Measurements from ENCODE around the gene NCAM1.
"Not testable (repeated sequence)": the region's sequence is repeated elsewhere in the genome, so short reads cannot be mapped to it uniquely, and the experiment has no call there.

Gene NCAM1

DNA sequence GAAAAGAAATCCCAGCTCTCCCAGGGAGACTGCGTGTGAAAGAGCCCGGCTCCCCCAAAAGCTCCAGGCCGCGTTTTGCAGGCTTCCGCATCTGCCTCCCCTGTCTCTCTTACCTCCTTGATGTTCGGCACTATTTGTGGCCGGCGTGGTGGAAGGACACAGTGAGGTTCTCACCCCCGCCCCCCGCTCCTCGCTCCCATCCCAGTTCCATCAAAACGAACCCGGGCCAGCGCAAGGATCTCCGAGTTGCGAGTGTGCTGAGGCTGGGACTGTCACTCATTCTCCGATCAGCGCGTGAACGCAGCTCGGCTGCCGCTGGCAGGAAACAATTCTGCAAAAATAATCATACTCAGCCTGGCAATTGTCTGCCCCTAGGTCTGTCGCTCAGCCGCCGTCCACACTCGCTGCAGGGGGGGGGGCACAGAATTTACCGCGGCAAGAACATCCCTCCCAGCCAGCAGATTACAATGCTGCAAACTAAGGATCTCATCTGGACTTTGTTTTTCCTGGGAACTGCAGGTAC, at the start of gene NCAM1:
NCAM1 (plus strand) TSS at position 275 of the 523 bp plus-strand sequence.
- DNase-seq (ENCODE audit: low spot score): peak; percentile 44

DNA sequence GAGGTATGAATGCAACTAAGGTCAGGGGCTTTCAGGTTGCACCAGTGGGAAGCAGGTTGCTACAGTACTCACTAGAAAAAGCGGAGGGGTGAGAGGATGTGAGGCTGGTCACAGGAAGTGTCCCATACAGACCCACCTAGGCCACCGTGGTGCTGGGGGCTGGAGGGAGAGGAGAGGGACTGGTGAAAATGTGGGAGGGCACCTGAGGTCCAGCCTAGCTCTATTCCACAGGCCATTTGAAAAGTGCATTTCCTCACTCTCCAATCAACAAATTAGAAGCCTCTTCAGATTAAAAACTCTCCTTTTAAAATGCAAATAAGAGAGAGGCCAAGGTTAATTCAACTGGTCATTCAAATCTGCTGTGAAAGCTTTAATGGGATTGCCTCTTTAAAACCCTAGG, 38.6 kb upstream of the NCAM1 start:
- no peak for DNase-seq (ENCODE audit: low spot score)

DNA sequence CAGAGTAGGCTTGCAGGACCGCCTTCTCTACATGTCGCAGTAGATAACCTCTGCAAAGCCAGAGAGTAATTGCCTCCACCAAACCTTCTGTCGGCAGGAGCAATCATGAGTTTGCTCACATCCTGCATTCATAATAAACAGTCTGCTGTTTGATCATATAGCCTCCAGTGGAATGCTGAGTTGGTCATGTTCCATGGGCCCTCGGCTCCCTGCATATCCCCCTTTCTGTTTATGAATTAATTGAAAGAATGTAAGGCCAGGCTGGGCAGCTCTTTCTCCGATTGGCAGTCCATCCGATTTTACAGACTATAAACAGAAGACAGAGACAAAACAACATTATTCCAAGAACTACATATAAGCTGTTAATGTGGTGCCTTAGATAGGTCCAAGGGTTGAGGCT, 36.4 kb upstream of the NCAM1 start:
- not testable (repeated sequence) for DNase-seq (ENCODE audit: low spot score)

DNA sequence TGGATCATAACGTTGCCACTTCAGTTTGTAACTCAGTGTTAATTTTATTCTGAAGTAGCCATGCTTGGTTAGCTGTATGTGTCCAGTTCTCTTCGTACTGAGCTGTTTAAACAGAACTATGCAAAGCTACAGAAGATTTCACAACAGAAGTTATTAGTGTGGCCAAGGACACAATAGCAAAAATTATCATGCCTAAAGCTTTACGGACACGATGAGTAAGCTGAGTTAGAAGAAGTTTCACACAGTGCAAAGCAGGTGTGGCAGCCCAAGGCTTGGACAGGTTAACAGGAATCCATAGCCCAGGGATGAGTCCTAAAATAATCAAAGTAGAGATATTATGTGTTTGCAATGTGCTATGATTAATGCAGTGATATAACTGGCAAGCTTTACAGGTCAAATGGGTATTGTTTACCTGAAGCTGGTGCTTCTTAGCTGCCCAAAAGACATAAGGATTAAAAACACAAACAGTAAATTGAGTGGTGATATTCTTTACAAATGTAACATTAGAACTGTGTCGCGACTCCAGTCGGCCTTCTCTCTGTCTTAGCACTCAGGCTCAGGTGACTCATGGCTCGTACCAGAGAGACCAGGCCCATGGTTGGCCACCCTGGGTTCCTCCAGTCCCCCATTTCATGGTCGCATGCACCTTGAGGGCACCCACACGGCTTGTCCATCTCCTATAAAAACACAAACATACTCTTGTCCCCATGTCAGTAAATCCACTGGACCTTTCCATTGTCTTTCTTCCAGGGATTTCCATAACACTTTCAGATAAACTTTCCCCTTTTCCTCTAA, 35.5 kb upstream of the NCAM1 start:
- DNase-seq (ENCODE audit: low spot score): no peak

DNA sequence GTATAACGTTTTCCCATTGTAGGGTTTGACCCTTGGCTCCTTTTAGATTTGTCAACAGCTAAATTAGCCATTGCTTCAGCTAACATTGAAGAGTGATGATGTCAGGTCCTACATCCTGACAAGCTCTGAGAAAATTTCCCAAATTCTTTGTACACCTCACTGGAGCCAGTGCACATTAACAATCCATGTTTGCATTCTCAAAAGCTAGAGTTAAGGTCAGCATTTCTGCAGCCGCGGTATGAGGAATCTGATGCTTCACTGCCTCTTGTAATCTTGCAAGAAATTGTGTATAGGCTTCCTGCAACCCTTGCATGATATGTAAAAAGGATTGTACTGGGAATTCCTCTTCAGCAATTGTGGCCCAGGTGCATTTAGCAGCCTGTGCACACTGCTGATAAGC, 33.1 kb upstream of the NCAM1 start:
- no peak for DNase-seq (ENCODE audit: low spot score)

DNA sequence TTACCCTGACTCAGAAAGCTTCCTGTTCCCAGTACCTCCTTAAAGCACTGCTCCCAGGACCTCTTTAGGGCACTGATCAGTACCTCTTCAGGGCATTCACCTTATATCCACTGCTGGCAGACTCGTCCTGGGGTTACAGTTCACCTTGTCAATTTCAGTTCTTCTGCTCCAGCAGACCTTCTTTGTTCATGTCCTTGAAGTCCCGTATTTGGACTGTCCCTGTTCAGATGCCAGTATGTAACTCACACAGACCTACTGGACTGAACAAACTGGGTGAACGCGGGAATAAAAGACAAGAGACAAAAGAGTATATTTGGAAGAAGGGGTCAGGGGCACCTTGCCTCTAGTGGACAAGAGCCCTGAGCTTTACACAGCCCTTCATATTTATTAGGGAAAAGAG, 31.8 kb upstream of the NCAM1 start:
- no peak for DNase-seq (ENCODE audit: low spot score)

DNA sequence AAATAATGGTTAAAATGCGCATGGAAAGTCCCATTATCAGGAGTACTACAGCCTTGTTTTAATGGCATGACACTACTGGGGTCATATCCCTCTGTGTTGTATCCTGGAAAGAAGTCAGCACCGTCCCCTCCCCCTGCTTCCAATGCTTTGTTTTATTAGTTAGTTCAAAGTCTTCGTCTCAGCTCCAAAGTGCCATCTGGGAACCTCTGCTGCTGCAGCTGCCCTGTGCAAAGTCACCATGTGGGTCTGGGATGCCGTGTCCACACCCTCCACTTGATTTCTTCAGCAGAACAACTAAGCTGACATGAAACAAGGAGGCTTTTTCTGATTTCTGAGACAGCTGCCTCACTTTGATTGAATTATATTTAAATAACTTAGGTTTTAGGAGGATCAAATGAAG, 29.5 kb upstream of the NCAM1 start:
- DNase-seq (ENCODE audit: low spot score): no peak

DNA sequence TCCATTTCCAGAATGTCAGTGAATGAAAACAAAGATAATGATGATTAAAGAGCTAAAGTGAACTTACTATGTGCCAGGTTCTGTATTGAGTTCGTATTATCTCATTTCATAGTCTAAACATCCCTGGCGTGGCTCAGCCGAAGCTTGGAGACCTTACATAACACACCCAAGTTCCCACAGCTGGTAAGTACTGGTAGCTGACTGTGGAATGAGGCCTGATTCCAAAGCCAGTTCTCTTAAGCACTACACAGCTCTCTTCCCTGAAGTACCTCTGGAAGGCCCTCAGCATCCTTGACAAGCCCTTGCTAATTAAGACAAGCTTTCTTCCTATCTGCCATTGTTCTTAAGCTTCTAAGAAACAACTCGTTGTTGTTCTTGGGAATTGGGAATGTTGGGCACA, 28.6 kb upstream of the NCAM1 start:
- no peak for DNase-seq (ENCODE audit: low spot score)

DNA sequence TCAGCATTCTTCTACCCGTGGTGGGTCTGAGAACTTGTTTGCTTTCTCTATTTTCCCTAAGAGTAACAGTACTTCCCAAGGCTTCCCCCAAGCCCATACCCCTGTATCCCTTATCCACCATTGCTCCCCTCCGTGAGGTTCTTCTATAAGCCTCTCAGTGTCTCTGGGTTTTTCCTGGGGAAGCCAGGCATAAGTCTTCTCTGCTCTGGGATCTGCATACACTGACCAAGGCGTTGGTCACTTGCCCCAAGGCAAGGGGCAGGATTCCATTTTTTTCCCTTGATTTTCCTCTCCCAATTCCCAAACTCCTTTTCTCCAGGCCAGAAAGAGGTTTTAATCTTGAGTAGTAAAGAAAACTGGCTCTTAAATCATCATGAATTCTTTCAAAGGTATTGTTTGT, 27.2 kb upstream of the NCAM1 start:
- DNase-seq (ENCODE audit: low spot score): no peak

DNA sequence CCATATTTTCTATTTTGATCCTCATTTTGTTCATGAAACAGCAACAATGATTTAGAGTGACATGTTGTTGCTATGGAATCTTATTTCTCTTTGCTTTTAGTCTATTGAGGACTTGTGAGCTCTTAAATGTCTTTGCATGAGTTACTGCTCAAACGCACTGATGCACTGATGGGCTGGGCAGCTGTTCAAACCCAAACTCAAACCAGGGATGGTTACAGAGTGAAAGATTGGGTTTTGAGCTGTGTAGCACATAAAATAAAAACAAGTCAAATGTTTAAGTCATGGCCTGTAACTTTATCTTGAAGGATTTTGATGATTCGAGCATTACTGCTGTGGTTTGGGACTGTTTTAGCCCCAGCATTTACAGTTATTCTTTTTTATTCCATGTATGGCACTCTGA, 20.1 kb upstream of the NCAM1 start:
- DNase-seq (ENCODE audit: low spot score): no peak

DNA sequence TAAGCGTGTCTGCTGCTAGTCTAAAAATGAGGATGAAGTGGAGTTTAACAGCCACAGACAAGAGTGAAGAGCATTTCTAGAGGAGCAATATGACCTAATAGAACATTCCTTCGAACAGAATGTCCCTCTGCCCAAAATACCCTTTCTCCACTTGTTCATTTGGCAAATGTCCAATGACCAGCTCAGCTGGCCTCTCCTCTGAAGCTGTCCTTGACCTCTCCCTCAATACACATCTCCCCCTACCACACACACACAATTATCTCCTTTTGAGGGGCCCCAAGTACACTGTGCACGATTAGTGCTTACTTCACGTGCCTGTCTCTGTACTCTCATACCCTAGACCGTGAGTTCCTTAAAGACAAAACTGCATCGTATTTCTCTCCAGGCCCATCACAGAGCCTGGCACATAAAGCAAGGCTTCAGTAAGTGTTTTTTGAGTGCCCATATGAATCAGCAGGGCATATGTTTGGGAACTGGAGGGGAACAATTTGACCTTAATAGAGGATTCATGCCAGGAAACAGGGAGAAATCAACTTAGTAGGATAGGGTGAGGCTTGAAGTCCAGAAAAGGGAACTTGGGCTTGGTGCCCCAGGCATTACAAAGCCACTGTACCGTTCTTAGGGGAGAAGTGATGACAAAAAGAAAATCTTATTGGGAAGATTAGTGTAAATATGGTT, 18.1 kb upstream of the NCAM1 start:
- DNase-seq (ENCODE audit: low spot score): no peak

DNA sequence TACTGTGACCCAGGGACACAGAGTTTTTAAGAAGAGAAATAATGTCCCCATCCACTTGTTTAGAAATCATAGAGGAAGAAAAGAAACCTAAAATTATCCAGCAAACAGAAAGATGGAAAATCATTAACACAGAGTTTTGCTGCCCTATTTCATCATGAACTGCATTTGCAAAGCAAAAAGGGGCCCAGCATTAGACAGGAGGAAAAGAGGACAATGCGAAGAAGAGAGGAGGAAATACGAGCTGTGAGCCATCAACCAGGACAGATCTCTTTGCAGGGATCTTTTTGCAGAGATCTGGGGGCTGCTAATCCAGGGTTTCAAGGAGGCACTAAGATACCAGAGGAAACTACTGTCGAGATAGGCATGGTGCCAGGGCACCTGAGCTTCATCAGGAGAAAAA, 14.4 kb upstream of the NCAM1 start:
- DNase-seq (ENCODE audit: low spot score): no peak

DNA sequence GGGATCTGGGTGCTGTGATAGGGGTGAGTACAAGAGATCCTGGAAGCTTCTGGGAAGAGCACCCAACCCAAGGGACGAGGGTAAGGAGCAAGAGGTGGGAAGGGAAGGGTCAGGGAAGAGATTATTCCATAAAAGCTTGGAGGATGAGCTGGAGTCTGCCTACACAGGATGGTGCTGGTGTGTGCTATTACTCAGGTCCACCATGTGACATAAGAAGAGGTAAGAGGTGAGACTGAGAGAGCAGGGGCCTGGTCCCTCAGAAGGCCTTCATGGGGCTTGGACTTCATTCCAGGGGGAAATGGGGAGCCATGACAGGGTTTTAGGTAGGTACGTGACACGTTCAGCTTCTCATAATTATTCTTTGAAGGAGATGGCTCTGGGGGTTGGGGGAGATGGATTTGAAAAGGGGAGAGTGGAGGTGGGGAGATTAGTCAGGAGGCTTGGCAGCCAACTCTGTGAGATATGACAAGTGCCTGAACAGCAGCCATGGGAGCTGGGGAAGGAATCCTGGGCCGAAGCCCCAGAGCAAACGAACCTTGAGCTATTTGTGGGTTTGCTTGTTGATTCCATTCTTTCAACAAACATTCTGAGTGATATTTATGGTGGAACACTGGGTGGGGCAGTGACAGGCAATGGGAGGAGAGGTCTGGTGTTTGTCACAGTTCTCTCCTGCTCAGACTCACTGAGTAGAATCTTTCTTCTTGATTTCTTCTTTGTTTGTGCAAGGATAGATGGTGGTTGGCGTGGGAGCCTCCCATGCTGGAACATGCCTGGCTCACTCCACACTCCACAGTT, 11.2 kb upstream of the NCAM1 start:
- DNase-seq (ENCODE audit: low spot score): no peak

DNA sequence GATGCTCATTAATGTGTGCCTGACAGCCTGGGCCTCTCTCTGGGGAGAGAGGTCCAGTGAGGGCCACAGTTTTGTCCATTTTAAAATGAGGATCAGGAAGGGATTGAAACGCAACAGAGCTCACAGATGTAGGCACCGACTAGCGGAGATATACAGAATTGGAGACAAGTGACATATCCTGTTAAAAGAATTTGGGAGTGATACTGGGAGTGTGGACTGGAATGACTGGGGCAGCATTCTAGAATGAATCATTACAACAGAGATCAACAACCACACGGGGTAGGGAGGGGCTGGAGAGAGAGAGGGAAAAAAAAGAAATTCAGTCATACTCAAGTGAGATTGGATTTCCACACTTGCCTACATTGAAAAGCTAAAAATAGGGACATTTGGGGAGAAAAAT, 2.5 kb upstream of the NCAM1 start:
- DNase-seq (ENCODE audit: low spot score): peak; percentile 39

DNA sequence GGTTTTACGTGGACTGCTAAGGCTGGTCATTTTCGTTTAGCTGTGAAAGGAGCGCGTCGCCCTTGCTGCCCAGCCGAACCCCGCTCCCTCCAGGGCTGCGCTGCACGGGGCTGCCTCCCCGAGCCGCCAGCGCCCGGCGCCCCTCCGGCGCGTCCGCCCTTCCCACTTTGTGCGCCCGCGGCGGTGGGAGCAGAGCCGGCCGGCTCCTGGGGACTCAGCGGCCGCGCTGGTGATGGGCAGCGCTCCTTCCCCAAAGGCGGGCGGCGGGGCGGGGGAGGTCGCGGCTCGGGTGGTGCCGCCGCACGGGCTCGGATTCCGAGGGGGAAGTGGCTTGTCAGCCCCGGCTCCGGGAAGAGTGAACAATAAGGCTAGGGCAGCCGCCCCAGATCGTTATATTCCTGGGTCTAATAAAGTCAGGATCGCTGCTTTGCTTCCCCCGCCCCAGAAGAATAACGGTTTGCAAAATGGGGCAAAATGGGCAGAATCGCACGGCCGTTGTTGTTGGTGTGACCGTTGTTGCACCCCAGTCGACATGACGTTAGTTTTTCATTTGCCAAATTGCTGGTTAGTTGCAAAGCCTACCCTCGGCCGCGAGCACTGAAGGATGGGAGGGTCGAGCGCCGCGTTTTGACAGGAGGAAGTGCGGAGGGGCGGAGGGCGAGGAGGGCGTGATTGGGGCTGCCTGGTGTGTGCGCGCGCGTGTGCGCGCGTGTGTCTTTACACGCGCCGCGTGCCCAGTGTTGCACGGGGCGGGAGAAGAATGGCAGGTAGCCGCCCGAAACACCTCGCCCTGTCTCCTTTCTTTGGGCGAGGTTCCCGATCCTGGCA, 745 bp downstream of the NCAM1 start:
- no peak for DNase-seq (ENCODE audit: low spot score)

DNA sequence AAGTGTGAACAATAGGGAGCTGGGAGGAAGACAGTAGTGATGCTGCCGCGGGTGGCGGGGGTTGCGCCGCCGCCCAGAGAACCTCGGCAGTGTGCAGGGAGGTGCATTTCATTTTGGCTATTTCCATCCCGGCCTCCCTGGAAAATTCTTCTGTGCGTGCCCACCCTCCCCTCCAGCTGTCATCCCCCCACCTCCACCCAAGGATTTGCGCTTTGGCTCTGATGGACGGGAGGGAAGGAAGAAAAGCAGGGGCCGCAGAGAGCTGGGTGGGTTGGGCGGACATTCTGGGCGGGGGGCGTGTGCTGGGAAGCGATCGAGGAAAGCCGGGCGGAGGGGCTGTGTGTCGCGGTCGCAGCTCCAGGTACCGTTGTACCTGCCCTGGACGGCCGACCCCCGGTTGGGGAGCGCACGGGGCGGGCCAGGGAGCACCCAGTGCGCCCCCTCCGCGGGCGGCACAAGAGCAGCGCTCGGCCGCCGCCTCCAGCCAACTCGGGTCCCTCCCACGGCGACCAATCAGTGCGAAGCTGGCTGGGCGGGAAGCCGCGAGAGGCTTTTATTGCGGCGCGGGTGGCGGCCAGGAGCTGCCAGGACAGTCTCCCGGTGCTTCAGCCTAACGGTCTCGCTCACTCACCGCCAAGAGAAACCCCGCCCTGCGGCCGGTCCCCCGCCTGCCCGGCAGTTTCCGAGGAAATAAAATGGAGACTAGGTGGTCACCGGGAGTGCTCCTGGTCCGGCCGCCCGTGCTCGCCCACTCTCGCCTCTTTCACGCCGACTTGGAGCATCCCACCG, 1.6 kb downstream of the NCAM1 start:
- peak; percentile 34 for DNase-seq (ENCODE audit: low spot score)

DNA sequence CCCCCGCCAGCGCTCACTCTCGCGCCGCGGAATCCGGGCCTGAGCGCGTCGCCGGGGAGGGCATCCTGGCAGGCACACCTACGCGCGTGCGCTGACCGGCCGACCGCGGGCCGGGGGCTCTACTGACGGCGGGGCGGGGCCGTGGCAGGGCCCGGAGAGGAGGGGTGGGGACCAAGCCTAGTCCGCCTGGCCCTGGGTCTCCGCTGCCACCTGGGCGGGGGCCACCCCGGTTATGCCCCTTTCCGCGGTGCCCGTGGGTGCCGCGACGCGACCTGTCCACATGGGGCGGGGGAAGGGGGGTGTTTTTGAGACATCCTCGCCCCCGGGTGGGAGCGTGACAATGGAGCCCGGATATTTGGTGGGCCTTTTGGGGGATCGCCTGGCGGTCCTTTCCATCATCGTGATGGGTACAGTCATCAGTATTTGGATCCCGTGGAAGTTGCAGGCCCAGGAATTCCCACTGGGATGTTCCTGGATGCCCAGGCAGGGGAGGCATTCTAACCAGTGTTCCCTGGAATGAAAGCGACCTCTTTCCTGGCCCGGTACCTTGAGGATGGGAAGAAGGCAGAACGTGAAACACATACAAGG, 2.2 kb downstream of the NCAM1 start:
- no peak for DNase-seq (ENCODE audit: low spot score)

DNA sequence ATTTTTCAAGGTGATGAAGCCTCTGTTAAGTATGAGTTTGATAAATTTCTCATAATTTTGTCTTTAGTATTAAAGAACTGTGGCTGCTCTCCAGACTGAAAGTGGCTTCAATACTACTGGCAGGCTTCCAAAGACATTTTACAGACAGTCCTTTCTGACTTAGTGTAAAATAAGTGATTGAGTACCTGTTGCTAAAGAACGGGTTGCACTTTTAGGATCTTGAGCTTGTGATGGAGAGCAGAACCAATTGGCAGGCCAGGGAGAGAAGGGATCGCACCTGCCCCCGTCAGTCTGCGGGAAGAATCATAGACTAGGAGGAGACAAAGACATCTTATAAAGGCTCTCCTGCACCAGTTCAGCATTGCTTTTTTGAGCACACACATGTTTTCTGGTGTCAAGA, 4.4 kb downstream of the NCAM1 start:
- no peak for DNase-seq (ENCODE audit: low spot score)

DNA sequence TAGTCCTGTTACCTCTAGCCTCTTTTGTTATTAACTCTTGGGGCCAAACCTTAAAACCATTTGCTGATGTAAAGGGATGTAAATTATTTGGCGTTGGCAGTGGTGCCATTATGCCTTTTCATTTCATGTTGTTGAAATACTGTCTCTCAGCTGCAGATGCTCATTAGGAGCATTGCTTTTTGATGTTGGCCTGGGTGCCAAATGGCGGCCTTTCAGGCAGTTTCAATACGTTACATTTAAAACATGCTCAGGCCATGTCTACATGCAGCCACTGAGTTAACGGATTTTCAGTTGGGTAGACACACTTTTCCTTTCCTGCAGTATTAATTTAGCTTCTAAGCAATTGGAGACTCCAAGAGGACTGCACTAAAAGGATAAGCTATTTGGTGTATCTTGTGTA, 5.3 kb downstream of the NCAM1 start:
- no peak for DNase-seq (ENCODE audit: low spot score)

DNA sequence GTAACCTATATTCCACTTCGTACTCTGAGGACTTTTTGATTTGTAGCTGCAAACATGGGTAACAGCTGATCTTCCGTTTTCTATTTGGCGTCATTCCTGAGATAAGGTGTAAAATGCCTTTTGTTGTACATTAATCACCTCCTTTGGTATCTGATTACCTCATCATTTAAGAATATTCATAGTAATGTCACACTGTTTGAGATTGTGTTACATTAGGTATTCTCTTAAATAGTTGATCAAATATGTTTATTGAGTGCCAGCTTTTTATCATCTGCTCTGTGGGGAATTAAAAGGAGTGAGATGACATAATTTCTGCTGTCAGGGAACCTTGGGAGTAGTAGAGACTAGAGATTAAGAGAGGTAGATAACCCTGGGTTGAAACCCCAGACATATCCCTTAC, 5.9 kb downstream of the NCAM1 start:
- no peak for DNase-seq (ENCODE audit: low spot score)

Measured in AG08395 (cell line).